Cortex of kidney (tissue), 1 donor: Measurements from ENCODE around the gene ITGA6.

Experiments used
- DNase-seq: peaks from one replicate; lab custom pipeline; 2025; lab: John Stamatoyannopoulos, UW

ITGA6 gene

GRCh38 chr2:172465417-172466334, 38.3 kb downstream of the ITGA6 start:
- no peak for DNase-seq

DNA sequence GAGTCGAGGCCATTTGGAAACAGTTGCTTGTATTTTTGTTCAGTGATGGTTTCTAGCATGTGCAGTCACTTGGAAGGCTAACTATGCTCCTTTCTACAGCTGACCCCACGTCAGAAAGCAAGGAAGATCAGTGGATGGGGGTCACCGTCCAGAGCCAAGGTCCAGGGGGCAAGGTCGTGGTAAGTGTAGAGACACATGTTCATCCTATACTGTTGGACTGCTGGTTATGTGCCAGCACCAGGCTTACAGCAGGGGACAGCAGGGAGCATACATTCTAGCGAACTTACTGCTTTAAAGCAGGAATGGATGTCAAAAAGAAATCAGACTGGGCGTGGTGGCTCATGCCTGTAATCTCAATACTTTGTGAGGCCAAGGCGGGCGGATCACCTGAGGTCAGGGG, 40.0 kb downstream of the ITGA6 start:
- DNase-seq = no peak

DNA sequence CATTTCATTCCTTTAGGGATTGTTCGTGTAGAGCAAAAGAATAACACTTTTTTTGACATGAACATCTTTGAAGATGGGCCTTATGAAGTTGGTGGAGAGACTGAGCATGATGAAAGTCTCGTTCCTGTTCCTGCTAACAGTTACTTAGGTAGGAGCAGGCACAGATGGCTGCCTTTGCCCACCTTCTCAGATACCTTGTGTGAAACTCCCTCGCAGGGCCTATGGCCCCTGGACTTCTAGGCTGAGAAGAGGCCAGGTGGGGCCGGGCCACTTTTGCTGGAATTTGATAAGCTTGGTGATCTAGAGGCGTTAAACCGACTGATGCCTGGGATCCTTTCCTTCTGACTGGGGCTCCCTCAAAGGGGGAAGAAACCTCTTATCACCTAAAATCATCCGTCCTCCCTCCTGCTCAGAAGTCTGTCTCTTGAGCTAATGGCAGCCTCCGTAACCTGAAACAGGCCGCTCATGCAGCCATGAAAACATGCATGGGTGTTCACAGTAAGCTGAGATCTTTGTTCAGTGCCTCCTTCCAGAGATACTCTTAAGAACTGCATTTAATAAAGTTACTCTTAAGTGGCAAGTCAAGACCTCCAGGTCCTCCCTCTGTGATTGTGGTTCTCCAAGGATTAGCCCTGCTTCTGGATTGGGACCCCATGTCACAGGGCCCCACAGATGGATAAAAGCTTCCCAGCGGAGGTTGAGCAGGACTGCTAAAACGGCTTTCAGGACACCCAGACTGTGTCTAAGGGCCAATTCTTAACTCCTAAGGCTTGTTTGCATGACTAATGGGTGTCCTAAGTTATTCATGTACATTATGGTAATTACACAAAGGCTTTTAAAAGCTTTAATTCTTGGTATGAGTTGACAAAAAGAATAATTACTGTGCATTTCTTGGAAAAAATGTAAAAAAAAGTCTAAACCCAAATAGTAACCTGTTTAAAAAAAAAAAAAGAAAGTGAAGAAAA, 43.9 kb downstream of the ITGA6 start:
- no peak for DNase-seq

- no peak for DNase-seq
Measured at GRCh38 chr2:172472446-172473033, 45.2 kb downstream of the ITGA6 start.

- no peak for DNase-seq
Measured at GRCh38 chr2:172473167-172473566, 45.8 kb downstream of the ITGA6 start.

DNA sequence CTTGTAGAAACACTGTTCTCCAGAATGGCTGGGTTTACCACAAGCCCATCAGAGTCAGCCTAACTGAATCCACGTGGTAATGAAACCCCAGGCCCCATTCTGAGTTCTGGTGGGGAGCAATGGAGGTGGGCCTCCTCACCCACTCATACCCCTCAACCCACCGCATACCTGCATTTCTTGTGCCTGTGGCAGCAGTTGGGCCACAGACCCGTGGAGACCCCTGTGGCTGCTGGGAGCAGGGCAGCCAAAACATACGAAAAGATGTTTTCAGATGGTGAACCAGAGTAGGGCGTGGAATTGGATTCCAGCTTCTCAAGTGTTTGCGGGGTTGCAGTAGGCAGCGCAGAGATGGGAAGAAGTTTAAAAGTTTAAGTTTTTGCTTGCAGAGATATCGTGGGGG, 51.0 kb downstream of the ITGA6 start:
- no peak for DNase-seq

GRCh38 chr2:172480301-172481218, 53.2 kb downstream of the ITGA6 start:
- no peak for DNase-seq

DNA sequence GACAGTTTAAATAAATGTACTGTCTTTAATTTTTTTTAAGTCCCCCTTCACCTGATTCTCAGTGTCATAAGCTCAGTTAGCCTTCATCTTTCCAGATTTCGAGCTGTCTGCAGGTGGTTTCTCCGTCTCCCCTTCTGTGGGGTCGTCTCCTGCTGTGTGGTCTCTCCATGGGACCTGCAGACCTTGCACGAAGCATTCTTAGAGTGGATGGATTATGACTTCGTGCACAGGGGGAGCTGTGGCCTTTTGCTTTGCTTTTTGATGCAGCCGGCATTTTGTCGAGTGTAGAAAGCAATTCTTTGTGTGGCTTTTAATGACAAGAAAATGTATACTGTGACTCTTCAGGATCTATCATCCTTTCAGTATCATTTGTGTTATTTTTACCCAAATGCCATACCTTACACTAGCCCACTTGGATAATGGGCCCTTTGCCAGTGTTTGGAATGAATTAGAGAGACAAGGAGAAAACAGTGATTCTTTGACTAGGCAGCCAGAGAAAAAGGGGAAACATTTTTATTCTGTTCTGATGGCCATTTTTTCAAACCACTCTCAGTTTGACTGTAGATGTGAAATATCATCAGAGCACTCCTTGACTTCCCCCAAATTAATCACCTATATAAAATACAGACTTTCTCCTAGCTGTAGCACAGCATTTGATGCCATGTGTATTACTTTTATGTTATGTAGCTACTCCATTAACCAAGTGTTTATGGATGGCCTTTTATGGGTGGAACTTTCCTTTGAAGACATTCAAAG, 54.3 kb downstream of the ITGA6 start:
- DNase-seq = no peak

DNA sequence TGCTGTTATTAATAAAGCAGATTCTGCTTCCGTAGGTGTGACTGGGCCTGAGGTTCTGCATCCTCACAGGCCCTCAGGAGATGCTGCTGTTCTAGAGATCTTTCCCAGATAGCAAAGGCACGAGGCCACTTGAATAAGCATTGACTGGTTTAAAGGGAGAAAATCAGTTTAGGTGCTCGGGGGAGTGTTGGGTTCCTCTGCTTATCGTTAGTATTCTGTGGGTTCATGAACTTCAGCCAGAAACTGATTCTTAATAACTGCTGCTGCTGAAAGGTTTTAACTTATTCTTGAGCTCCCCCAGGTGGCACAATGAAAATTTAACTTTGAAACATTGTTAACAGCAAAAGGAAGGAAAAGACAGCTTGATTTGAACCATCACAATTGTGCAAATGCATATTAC, 56.9 kb downstream of the ITGA6 start:
- DNase-seq = no peak

DNA sequence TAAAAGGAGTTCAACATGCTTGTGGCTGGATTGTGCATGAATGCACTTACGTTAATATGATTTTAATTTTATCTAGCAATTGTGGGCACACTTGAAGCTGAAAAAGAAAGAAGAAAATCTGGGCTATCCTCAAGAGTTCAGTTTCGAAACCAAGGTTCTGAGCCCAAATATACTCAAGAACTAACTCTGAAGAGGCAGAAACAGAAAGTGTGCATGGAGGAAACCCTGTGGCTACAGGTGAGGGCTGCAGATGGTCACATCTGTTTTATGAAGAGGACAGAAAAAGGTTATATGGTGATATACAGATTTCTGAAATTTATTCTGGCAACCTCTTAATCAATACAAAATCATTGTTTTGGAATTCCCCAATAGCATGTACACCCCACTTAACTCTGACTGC, 57.3 kb downstream of the ITGA6 start:
- DNase-seq = no peak

- no peak for DNase-seq
Measured at GRCh38 chr2:172488556-172488955, 61.2 kb downstream of the ITGA6 start.

GRCh38 chr2:172489681-172490080, 62.3 kb downstream of the ITGA6 start:
- DNase-seq = no peak

- no peak for DNase-seq
Measured at GRCh38 chr2:172496160-172496608, 68.8 kb downstream of the ITGA6 start.

GRCh38 chr2:172507199-172507598, 79.8 kb downstream of the ITGA6 start:
- no peak for DNase-seq

- DNase-seq = no peak
Measured at GRCh38 chr2:172510088-172510487, 82.7 kb downstream of the ITGA6 start.

DNA sequence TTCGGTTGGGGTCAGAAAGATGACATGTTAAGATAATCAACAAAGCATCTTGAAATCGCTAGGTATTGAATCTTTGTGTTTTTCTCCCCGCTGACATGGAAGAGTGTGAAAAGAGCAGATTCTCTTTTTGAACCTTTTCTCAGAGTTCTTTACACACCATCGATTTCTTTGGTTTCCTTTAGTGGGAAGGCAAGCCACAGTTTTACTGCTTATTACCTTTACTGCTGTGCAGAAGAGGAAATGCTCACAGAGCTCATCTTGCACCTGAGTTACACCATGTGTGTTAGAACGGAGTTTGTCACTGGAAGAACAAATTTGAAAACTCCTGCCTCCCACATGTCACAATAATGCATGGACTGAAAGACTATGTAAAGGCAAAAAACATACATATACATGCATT, 83.2 kb downstream of the ITGA6 start:
- no peak for DNase-seq

GRCh38 chr2:172512810-172513523, 85.6 kb downstream of the ITGA6 start:
- DNase-seq = no peak

- no peak for DNase-seq
Measured at GRCh38 chr2:172513524-172513900, 86.1 kb downstream of the ITGA6 start.

- no peak for DNase-seq
Measured at GRCh38 chr2:172513935-172514586, 86.7 kb downstream of the ITGA6 start.
